Progenitor cell of endocrine pancreas (in vitro differentiated cells): ENCODE results near the gene DOCK2. TPM values are rescaled to one million over a fixed set of nuclear protein-coding genes. Genes with fewer than 3 reads are reported as not detected.

Experiments used
- DNase-seq: peaks from one replicate; pipeline ENCODE4 v3.0.0; 2021; ENCODE audit warnings: low spot score; ENCODE audit not compliant: unreplicated experiment
- H3K27ac Mint-ChIP-seq: 2 replicates; pipeline ENCODE4 v1.8.0; 2021; ENCODE audit warnings: mild to moderate bottlenecking, moderate library complexity, mixed read lengths
- H3K27me3 Mint-ChIP-seq: 2 replicates; pipeline ENCODE4 v1.8.0; 2021; ENCODE audit warnings: mixed read lengths
- H3K36me3 Mint-ChIP-seq: 2 replicates; pipeline ENCODE4 v1.8.0; 2022; ENCODE audit warnings: mixed read lengths; ENCODE audit not compliant: insufficient read depth
- H3K4me1 Mint-ChIP-seq: 2 replicates; pipeline ENCODE4 v1.8.0; 2021; ENCODE audit warnings: low read depth, mixed read lengths
- H3K4me3 Mint-ChIP-seq: 2 replicates; pipeline ENCODE4 v1.8.0; 2021; ENCODE audit warnings: low read depth, mild to moderate bottlenecking, moderate library complexity, mixed read lengths
- H3K9me3 Mint-ChIP-seq: 2 replicates; pipeline ENCODE4 v1.8.0; 2021; ENCODE audit warnings: low read depth, mixed read lengths
- CTCF ChIP-seq: fragments of 200-600 bp; sonication (generic); IDR thresholded peaks from one replicate; pipeline ENCODE4 v1.5.0; 2021; ENCODE audit warnings: antibody characterized with exemption, mild to moderate bottlenecking; ENCODE audit not compliant: unreplicated experiment
- total RNA-seq: library from RNA; stranded (reverse); gene quantifications from 2 replicates; pipeline ENCODE4 v1.2.1, GENCODE V29; 2021

Gene DOCK2
- total RNA-seq, 1 donor from 2014 or later: not detected

GRCh38 chr5:170104710-170105109 lies 467.6 kb downstream of the DOCK2 start:
- Mint-ChIP-seq H3K9me3 (no peaks in the 10 kb centered on the region), H3K27ac (no peak overlapping the region), H3K4me3 (no peak overlapping the region), H3K27me3 (peaks cover 29% of the 10 kb centered on the region), H3K36me3 (no peaks in the 10 kb centered on the region), H3K4me1 (no peaks in the 10 kb centered on the region)
- no peak for DNase-seq
- no peak for TF ChIP-seq CTCF

DNA sequence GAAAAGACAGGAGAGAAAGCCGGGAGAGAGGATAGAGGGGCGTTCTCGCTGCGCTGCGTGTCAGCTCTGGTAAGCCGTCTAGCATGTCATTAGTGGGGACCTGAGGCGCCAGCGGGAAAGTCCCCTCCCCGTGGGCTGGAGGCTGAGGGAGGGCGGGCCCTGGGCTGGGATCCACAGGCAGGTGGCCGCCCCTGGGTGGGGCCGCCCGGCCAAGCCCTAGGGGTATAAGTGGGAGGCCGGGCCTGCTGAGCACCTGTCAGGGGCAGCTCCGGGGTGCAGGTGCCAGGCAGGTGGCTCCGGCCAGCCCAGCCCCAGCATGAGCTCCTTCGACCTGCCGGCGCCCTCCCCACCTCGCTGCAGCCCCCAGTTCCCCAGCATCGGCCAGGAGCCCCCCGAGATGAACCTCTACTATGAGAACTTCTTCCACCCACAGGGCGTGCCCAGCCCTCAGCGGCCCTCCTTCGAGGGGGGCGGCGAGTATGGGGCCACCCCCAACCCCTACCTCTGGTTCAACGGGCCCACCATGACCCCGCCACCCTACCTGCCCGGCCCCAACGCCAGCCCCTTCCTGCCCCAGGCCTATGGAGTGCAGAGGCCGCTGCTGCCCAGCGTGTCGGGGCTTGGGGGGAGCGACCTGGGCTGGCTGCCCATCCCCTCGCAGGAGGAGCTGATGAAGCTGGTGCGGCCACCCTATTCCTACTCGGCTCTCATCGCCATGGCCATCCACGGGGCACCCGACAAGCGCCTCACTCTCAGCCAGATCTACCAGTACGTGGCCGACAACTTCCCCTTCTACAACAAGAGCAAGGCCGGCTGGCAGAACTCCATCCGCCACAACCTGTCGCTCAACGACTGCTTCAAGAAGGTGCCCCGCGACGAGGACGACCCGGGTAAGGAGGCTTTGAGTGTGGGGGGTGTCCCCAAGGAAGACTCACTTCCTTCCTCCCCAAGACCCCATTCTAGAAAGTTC lies 468.9 kb downstream of the DOCK2 start, which contains the start of gene FOXI1:
Gene FOXI1 (plus strand): TSS at position 256 of the 970 bp plus-strand sequence. CDS start 61 bp downstream, at position 317.
- H3K4me1 Mint-ChIP-seq: no peaks in the 10 kb centered on the region
- no peak for TF ChIP-seq CTCF
- no peaks in the 10 kb centered on the region for H3K36me3 Mint-ChIP-seq
- no peak within 1 kb of the TSS for H3K27ac Mint-ChIP-seq
- no peak for DNase-seq
- H3K27me3 Mint-ChIP-seq: peaks cover 24% of the 10 kb centered on the region
- H3K9me3 Mint-ChIP-seq: no peaks in the 10 kb centered on the region
- no peak within 1 kb of the TSS for H3K4me3 Mint-ChIP-seq

- no peak overlapping the region for H3K4me3 Mint-ChIP-seq
- no peak for DNase-seq
- H3K27me3 Mint-ChIP-seq: peaks cover 20% of the 10 kb centered on the region
Measured at GRCh38 chr5:170107674-170108073, 470.6 kb downstream of the DOCK2 start.

GRCh38 chr5:170108266-170108785 lies 471.3 kb downstream of the DOCK2 start:
- no peaks in the 10 kb centered on the region for H3K36me3 Mint-ChIP-seq
- no peaks in the 10 kb centered on the region for H3K4me1 Mint-ChIP-seq
- H3K27me3 Mint-ChIP-seq: peaks cover 20% of the 10 kb centered on the region
- no peaks in the 10 kb centered on the region for H3K9me3 Mint-ChIP-seq
- no peak overlapping the region for H3K4me3 Mint-ChIP-seq
- DNase-seq: no peak
- no peak for TF ChIP-seq CTCF
- H3K27ac Mint-ChIP-seq: no peak overlapping the region

More at GRCh38 chr5:170107674-170108073, 470.6 kb downstream of the DOCK2 start:
- Mint-ChIP-seq H3K9me3 (no peaks in the 10 kb centered on the region), H3K27ac (no peak overlapping the region), H3K4me1 (no peaks in the 10 kb centered on the region), H3K36me3 (no peaks in the 10 kb centered on the region)
- no peak for TF ChIP-seq CTCF
